ENCODE measurements around the gene PIP5K1C. TPM values are rescaled to one million over a fixed set of nuclear protein-coding genes. Genes with fewer than 3 reads are reported as not detected.
A peak's percentile ranks its signal among the peaks of the same experiment; 100 is the strongest.

Gene PIP5K1C
- total RNA-seq, 1 donor from 2014 or later, result 40.1 TPM

DNA sequence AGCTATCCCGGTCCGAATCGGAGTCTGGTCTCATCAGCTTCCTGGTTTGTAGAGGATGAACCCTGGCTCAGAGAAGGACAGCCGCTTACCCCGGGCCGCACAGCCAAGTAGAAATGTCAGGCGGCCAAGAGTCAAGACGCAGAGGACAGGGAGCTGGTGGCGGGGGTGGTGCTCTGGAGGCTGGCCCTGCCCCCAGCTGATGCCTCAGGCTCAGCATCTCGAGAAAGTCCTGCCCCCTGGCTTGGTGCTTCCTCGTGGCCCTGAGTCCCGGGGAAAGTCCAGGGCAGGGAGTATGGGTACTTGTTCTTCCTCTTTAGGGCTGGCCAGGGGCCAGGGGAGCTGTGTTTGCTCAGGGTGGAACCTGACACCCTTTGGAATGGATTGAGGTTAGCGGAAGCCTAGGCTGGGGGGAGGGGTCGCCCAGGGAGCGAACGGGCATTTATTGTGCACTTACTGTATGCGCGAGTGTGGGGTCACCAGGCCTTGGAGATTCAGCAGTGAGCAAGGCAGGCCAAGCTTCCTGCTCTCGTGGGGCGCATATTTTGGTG is 10.1 kb upstream of the PIP5K1C start:
- H3K27me3 Mint-ChIP-seq (ENCODE audit: low read depth), result peaks cover 24% of the 10 kb centered on the region
- TF ChIP-seq, protein P1, sequence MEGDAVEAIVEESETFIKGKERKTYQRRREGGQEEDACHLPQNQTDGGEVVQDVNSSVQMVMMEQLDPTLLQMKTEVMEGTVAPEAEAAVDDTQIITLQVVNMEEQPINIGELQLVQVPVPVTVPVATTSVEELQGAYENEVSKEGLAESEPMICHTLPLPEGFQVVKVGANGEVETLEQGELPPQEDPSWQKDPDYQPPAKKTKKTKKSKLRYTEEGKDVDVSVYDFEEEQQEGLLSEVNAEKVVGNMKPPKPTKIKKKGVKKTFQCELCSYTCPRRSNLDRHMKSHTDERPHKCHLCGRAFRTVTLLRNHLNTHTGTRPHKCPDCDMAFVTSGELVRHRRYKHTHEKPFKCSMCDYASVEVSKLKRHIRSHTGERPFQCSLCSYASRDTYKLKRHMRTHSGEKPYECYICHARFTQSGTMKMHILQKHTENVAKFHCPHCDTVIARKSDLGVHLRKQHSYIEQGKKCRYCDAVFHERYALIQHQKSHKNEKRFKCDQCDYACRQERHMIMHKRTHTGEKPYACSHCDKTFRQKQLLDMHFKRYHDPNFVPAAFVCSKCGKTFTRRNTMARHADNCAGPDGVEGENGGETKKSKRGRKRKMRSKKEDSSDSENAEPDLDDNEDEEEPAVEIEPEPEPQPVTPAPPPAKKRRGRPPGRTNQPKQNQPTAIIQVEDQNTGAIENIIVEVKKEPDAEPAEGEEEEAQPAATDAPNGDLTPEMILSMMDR (conservative IDR thresholded peaks at IDR 0.05), result no peak
- no peaks in the 10 kb centered on the region for H3K4me1 Mint-ChIP-seq
- H3K36me3 Mint-ChIP-seq (ENCODE audit: low read depth), result no peaks in the 10 kb centered on the region
- H3K27ac Mint-ChIP-seq (ENCODE audit: unreplicated experiment), result peak overlapping the region; percentile 50
- H3K4me3 Mint-ChIP-seq, result no peak overlapping the region
- no peaks in the 10 kb centered on the region for H3K9me3 Mint-ChIP-seq
- no peak for DNase-seq (ENCODE audit: low read depth, low spot score)

DNA sequence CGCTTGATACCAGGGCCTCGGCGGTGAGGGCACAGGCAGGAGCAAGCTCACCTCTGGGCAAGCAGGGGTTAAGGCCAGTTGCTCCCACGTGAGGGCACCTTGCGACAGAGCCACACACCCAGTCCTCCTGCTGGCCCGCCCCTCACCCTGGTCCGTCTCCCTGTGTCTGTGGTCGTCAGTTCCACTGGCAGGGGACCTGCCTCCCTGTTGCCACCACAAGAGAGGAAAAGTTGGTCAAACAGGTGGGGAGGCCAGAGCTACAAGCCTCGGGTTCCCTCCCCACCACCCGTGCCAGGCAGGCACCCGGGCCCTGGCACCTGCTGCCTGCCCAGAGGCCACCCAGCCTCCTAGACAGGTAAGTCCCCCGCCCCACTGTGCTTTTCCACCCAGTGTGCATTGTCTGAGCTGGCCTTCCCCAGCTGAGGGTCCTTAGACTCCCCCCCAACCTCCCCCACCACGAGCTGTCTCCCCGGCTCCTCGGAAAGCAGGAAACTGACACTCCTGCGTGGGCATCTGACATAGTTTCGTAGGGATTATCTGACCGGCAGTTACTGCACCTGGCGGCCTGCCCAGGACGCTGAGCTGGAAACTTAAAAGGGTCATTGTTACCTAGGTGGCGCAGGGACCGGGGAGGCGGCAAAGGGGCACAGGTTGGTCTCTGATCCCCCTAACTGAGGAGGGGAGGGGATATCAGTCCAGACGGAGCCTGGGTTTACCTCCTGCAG is 8.1 kb upstream of the PIP5K1C start, which contains the start of gene TJP3:
Gene TJP3, plus strand, starts transcription at position 178 of the 725 bp plus-strand sequence. CDS start 20,049 bp downstream, outside the sequence.
- Mint-ChIP-seq H3K9me3 (no peaks in the 10 kb centered on the region), H3K36me3 (ENCODE audit: low read depth) (no peaks in the 10 kb centered on the region), H3K4me3 (no peak within 1 kb of the TSS), H3K4me1 (no peaks in the 10 kb centered on the region), H3K27ac (ENCODE audit: unreplicated experiment) (no peak within 1 kb of the TSS), H3K27me3 (ENCODE audit: low read depth) (peaks cover 27% of the 10 kb centered on the region)
- TF ChIP-seq, protein P1 (conservative IDR thresholded peaks at IDR 0.05), result no peak
- no peak for DNase-seq (ENCODE audit: low read depth, low spot score)

DNA sequence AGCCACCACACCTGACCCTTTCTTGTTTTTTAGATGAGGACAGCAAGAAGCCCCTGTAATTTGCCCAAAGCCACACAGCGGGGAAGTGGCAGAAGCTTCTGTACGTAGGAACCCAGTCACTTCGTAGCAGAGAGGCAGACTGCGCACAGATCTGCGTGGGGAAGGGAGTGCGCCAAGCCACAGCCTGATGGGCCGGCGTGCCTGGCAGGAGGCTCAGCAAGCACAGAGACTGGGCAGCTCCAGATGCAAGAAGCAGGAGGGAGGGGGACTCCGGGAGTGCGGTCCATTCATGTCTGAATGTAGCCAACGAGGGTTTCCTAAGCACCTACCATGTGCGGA is 7.6 kb upstream of the PIP5K1C start:
- no peaks in the 10 kb centered on the region for H3K36me3 Mint-ChIP-seq (ENCODE audit: low read depth)
- TF ChIP-seq, protein P1 (conservative IDR thresholded peaks at IDR 0.05), result no peak
- no peak overlapping the region for H3K27ac Mint-ChIP-seq (ENCODE audit: unreplicated experiment)
- DNase-seq (ENCODE audit: low read depth, low spot score), result no peak
- no peak overlapping the region for H3K4me3 Mint-ChIP-seq
- peaks cover 21% of the 10 kb centered on the region for H3K27me3 Mint-ChIP-seq (ENCODE audit: low read depth)
- no peaks in the 10 kb centered on the region for H3K9me3 Mint-ChIP-seq
- no peaks in the 10 kb centered on the region for H3K4me1 Mint-ChIP-seq

DNA sequence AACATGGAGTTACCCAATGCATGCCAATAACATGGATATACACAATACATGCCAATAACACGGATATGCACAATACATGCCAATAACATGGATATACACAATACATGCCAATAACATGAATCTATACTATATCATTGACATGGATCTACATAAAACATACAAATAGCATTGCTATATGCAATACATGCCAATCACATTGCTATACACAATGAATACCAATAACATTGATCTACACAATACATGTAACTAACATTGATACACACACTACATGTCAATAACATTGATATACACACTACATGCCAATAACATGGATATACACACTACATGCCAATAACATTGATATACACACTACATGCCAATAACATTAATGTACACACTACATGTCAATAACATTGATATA is 932 bp upstream of the PIP5K1C start:
- Mint-ChIP-seq H3K9me3 (no peaks in the 10 kb centered on the region), H3K27me3 (ENCODE audit: low read depth) (peaks cover 5% of the 10 kb centered on the region), H3K4me3 (peak overlapping the region; percentile 78), H3K27ac (ENCODE audit: unreplicated experiment) (no peak overlapping the region), H3K36me3 (ENCODE audit: low read depth) (no peaks in the 10 kb centered on the region), H3K4me1 (peaks cover 13% of the 10 kb centered on the region)
- TF ChIP-seq, protein P1 (conservative IDR thresholded peaks at IDR 0.05), result no peak
- DNase-seq (ENCODE audit: low read depth, low spot score), result no peak

DNA sequence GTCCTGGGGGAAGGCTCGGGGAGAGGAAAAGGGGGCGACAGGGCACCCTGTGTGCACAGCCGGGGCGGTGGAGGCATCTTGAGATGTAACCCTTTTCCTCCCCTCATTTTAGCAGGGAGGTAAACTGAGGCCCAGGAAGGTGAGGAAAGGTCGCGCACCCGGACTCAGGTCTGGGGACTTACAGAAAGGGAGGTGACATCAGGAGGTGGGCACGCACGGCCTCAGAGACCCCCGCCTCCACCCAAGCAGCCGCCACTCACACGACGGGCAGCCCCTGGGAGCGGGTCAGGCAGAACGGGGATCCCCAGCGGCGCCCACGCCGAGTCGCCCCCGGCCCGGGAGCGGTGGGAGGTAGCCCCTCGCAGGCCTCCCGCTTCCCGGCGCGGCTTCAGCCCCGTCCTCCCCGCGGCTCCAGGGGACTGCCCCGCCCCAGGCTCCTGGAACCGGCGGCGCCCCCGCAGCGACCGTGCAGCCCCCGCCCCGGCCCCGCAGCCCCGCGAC is 477 bp downstream of the PIP5K1C start:
- H3K27me3 Mint-ChIP-seq (ENCODE audit: low read depth), result no peaks in the 10 kb centered on the region
- TF ChIP-seq, protein P1 (conservative IDR thresholded peaks at IDR 0.05), result no peak
- peak; percentile 22 for DNase-seq (ENCODE audit: low read depth, low spot score)
- peak overlapping the region; percentile 92 for H3K4me3 Mint-ChIP-seq
- no peaks in the 10 kb centered on the region for H3K36me3 Mint-ChIP-seq (ENCODE audit: low read depth)
- peaks cover 13% of the 10 kb centered on the region for H3K4me1 Mint-ChIP-seq
- H3K27ac Mint-ChIP-seq (ENCODE audit: unreplicated experiment), result no peak overlapping the region
- no peaks in the 10 kb centered on the region for H3K9me3 Mint-ChIP-seq

All from neural crest cell (in vitro differentiated cells).